ENCODE measurements around the gene SLC25A26.

Gene SLC25A26

DNA sequence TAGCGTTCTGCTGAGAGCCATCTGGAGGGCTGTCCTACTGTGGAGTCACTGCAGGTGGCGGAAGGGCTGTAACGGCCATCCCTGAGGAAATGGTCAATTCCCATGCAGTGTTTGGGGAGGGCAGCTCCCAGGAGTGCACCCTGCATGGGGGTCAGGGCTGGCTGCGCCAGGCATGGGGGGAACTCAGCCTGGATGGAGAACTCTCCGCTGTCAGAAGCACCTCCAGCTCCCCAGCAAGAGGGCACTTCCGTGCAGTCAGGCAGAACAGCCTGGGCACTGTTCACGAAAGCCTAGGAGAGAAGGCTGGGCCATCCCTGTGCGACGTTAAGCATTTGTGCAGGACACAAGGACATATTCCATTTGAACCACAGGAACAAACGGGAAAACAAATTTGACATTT lies 174.8 kb downstream of the SLC25A26 start:
- TF ChIP-seq, protein P1, sequence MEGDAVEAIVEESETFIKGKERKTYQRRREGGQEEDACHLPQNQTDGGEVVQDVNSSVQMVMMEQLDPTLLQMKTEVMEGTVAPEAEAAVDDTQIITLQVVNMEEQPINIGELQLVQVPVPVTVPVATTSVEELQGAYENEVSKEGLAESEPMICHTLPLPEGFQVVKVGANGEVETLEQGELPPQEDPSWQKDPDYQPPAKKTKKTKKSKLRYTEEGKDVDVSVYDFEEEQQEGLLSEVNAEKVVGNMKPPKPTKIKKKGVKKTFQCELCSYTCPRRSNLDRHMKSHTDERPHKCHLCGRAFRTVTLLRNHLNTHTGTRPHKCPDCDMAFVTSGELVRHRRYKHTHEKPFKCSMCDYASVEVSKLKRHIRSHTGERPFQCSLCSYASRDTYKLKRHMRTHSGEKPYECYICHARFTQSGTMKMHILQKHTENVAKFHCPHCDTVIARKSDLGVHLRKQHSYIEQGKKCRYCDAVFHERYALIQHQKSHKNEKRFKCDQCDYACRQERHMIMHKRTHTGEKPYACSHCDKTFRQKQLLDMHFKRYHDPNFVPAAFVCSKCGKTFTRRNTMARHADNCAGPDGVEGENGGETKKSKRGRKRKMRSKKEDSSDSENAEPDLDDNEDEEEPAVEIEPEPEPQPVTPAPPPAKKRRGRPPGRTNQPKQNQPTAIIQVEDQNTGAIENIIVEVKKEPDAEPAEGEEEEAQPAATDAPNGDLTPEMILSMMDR (conservative IDR thresholded peaks at IDR 0.05): no peak

DNA sequence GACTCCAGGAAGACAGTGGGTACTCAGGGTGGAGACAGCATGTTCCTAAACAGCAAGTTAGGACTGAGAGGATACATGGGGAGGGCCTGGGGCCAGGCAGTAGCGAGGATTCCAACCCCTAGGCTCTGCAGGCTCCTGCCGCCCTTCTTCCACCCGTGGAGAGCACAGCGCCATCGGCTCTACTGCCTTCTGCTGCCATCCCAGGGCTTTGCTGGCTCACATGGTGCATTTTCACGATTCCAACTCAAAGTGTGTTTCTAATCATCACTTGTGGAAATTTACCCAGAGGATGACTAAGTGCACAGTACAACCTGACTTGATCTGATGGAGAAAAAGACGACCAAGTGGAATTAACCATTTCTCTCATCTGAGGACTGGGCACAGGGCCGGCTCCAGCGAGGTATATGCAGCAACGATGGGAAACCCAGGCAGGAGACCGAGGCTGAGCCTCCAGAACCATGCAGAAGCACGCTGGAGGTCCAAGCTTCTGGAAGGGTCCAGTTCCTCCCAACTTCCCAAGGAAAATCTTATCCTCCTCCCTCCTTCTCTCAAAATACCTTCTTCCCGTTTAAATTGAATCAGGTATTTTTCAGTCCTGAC lies 175.5 kb downstream of the SLC25A26 start:
- no peak overlapping the region for H3K27ac ChIP-seq
- TF ChIP-seq, protein P1 (conservative IDR thresholded peaks at IDR 0.05): no peak

More for the DNA sequence above, 174.8 kb downstream of the SLC25A26 start:
- H3K27ac ChIP-seq: no peak overlapping the region

DNA sequence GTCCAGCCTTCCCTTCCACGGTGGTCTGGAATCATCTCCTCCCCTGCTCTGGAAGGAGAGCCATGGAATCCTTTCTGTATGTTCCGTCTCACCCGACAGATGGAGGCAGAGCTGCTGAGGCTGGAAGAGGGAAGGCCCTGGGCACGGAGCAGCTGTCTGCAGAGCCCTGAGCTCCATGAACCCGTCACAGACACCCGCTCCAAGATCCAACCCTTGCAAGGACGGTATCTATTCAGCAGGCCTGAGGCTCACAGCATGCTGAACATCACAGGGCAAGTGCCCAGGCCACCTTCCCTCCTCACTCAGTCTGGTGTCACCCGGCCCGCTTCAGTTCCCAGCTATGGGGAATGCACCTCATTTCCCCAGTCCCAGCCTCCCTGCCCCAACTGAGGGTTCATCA lies 176.1 kb downstream of the SLC25A26 start:
- TF ChIP-seq, protein P1 (conservative IDR thresholded peaks at IDR 0.05): no peak
- H3K27ac ChIP-seq: no peak overlapping the region

DNA sequence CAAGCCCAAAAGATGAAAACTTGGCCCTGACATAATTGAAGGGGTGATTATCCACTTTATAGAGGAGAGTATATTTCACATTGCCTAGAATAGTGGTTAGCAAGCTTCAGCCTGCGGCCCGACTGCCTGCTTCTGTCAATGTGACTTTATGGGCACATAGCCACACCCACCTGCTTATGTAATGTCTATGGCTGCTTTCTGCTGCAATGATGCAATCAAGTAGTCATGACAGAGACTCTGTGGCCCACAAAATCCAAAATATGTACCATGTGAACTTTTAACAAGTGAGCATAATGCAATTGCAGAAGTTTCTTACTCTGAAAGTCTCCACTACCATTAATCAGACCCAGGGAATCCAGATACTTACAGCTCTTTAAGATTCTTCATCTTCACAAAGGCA lies 176.9 kb downstream of the SLC25A26 start:
- TF ChIP-seq, protein P1 (conservative IDR thresholded peaks at IDR 0.05): no peak
- no peak overlapping the region for H3K27ac ChIP-seq

DNA sequence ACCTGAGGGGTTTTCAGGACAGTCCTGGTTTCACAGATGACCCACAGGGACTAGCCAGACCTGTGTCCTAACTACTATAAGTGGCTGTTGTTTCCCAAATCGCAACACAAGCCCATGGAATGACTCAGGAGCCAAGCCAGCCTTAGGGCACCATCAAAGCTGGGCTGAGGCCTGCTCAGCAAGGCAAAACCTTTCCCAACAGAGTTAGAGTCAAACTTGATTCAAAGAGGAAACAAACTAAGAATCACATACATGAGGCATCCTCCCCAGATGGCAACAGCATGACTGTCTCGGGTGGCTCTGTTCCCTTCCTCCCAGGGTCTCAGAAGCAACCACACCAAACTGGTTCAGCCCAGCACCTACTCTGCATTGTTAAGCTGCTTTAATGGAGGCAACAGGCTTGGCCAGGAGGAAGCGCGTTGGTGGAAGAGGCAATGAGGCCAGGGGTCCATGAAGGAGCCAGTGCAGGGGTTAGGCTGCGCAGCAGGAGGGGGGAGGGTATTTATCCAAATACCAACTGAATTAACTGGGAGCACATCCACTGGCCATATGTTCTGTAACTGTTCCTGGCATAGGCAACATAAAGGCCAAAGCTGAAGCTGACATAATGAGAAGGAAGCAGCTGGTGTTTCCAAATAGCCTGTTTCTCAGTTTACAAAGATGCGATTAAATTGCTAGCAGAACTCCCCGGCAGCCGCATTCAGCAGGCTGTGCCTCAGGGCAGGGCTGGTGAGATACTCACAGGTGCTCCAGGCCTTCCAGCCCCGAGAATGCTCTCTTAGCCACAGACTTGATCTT lies 177.6 kb downstream of the SLC25A26 start:
- no peak overlapping the region for H3K27ac ChIP-seq
- TF ChIP-seq, protein P1 (conservative IDR thresholded peaks at IDR 0.05): no peak

DNA sequence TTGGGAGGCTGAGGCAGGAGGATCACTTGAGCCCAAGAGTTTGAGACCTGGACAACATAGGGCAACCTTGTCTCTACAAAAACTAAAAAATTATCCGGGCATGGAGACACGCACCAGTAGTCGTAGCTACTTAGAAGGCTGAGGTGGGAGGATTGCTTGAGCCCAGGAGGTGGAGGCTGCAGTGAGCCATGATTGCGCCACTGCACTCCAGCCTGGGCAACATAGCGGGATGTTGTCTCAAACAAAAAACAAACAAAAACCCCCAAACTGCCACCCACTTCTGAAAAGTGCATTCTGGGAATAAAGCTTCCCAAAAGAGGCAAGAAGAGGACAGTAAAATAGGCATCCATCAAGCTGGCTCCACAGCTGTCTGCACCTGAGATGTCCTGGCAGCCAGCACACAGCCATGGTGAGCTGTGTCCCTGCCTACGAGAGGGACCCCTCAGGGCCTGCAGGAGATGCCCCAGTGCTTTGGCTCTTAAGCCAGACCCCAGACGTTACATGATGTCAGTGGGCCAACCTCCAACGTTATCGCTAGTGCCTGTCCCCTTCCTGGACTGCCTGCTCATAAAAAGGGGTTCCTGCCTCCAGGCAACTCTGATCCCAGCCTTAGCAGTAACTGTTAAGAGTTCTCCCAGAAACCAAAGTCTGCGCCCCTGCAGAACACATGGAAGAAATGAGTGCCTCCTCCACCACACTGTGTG lies 178.9 kb downstream of the SLC25A26 start:
- TF ChIP-seq, protein P1 (conservative IDR thresholded peaks at IDR 0.05): no peak
- H3K27ac ChIP-seq: no peak overlapping the region
